Stimulated activated naive CD8-positive, alpha-beta T cell treated with anti-CD3 and anti-CD28 coated beads, Interleukin-15, amount 100 ng/mL, for 72 hours (primary cell): ENCODE data around the gene DDOST.

ENCODE experiments used
- ATAC-seq: fragments of 150-1000 bp; cut with Tn5 transposase; 2 replicates; pipeline ENCODE4 v1.10.0; 2021; ENCODE audit warnings: mild to moderate bottlenecking, moderate library complexity
- DNase-seq, 2 donors: peaks; one replicate each; pipeline ENCODE4 v3.0.0; 2021 to 2022
- H3K27ac Mint-ChIP-seq, 2 donors: one replicate each; pipeline ENCODE4 v1.8.0; 2022; ENCODE audit warnings: mild to moderate bottlenecking in 2 of 2, mixed read lengths in 2 of 2, moderate library complexity in 2 of 2
- H3K27me3 Mint-ChIP-seq: one replicate; pipeline ENCODE4 v1.8.0; 2022; ENCODE audit warnings: mixed read lengths
- H3K4me1 Mint-ChIP-seq: one replicate; pipeline ENCODE4 v1.8.0; 2022; ENCODE audit warnings: mild to moderate bottlenecking, mixed read lengths
- H3K4me3 Mint-ChIP-seq, 2 donors: one replicate each; pipeline ENCODE4 v1.8.0; 2022; ENCODE audit warnings: mild to moderate bottlenecking in 2 of 2, mixed read lengths in 2 of 2, moderate library complexity in 1 of 2
- H3K9me3 Mint-ChIP-seq, 2 donors: one replicate each; pipeline ENCODE4 v1.8.0; 2022; ENCODE audit warnings: mixed read lengths in 2 of 2

The DDOST gene

GRCh38 chr1:20698195-20698910 is 37.2 kb upstream of the DDOST start:
- Mint-ChIP-seq H3K4me1 (peaks cover 12% of the 10 kb centered on the region), H3K27me3 (peaks cover 10% of the 10 kb centered on the region), H3K4me3 (no peak overlapping the region), H3K9me3 (no peaks in the 10 kb centered on the region), H3K27ac (no peak overlapping the region)
- ATAC-seq (no peak), DNase-seq (no peak)

GRCh38 chr1:20697563-20697962 is 36.4 kb upstream of the DDOST start:
- Mint-ChIP-seq H3K9me3 (no peaks in the 10 kb centered on the region), H3K4me1 (peaks cover 12% of the 10 kb centered on the region), H3K4me3 (no peak overlapping the region), H3K27ac (no peak overlapping the region), H3K27me3 (peaks cover 10% of the 10 kb centered on the region)
- ATAC-seq: no peak
- DNase-seq: no peak

DNA sequence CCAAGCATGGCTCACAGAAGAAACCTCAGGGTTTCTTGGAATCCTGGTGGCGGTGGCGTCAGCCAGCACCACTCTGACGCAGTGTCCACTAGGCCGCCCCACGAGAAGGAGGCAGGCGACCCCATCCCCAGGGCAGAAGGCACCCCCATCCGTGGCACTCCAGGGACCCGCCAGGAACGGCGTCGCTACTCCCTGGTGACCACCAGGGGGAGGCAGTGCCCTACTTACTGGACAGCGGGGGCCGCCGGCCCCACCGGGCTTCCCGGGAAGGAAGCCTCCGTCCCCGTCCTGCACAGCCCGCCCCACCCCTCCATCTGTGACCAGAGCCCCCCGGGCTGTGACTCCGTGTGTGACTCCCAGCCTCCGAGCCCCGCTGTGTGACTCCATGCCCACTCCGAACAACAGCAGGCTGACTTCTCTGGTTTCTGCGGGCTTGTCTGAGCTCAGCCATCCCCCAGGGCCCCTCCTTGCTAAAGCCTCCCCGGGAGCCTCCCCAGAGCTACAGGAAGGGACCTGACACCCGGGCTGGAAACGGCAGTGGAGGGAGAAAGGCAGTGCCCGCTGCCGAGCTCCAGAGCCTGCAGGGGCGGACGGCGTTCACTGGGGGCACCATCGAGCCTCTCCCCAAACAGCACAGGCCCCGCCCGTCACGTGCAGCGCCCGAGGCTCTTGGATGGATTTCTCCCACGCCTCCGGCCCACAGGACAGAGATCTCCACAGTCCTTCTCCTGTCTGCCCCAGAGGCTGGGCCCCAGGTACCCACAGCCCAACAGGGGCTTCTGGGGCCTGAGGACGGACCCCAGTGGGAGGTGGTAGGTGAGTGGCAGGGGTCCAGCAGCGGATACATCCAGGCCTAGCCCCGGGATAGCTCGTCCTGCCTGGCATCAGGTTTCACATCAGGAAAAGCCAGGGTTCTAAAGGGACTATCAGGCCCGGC is 35.5 kb upstream of the DDOST start:
- peak; percentile 74 to 77 for DNase-seq
- ATAC-seq: peak; percentile 94
- Mint-ChIP-seq H3K4me1 (peaks cover 12% of the 10 kb centered on the region), H3K4me3 (peak overlapping the region; percentile 89 to 95), H3K9me3 (no peaks in the 10 kb centered on the region), H3K27ac (peak overlapping the region; percentile 81 to 88), H3K27me3 (peaks cover 10% of the 10 kb centered on the region)

DNA sequence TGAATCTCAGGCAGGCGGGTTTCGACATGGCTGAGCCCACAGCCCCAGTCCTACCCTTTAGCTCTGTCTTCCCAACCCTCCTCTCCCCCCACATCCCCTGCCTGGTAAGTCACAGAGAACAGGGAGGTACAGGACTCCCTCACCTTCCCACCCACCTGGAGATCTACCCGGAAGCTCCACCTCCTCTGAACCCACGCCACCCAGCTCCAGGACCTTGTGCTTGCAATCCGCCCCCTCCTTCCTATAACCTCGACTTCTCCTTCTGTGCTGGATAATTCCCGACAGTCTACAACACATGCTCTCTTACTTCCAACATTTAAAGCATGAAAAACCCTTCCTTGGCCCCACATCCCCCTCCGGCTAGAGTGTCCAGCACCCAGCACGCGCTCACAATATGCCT is 34.3 kb upstream of the DDOST start:
- no peak overlapping the region for H3K4me3 Mint-ChIP-seq
- peaks cover 10% of the 10 kb centered on the region for H3K27me3 Mint-ChIP-seq
- H3K27ac Mint-ChIP-seq: peak overlapping the region in 1 of 2 donors; percentile 28
- H3K4me1 Mint-ChIP-seq: peaks cover 12% of the 10 kb centered on the region
- H3K9me3 Mint-ChIP-seq: no peaks in the 10 kb centered on the region
- ATAC-seq (no peak), DNase-seq (no peak)

DNA sequence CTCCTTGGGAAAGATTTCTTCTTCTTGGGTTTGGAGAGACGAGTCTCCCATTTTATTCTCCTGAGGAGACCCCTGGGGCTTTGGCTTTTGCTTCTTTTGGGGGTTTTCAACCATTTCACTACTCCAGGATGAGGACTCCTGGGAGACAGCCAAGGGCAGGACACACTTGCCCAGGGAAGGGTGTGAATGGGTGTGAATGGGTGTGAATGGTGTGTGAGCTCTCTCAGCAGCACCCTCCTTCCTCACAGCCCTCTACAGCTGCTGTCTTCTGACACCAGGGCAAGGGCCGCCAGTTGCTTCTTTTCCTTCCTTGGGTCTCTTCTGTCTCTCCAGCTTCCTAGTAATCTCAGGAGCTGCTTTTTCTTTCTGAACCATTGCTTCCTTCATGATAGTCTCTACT is 32.5 kb upstream of the DDOST start:
- Mint-ChIP-seq H3K27me3 (peaks cover 10% of the 10 kb centered on the region), H3K27ac (no peak overlapping the region), H3K4me3 (no peak overlapping the region), H3K4me1 (peaks cover 12% of the 10 kb centered on the region), H3K9me3 (no peaks in the 10 kb centered on the region)
- DNase-seq: no peak
- ATAC-seq: no peak

GRCh38 chr1:20691872-20692271 is 30.7 kb upstream of the DDOST start:
- DNase-seq (no peak), ATAC-seq (no peak)
- Mint-ChIP-seq H3K27me3 (peaks cover 10% of the 10 kb centered on the region), H3K4me3 (no peak overlapping the region), H3K9me3 (no peaks in the 10 kb centered on the region), H3K27ac (no peak overlapping the region), H3K4me1 (peaks cover 9% of the 10 kb centered on the region)

DNA sequence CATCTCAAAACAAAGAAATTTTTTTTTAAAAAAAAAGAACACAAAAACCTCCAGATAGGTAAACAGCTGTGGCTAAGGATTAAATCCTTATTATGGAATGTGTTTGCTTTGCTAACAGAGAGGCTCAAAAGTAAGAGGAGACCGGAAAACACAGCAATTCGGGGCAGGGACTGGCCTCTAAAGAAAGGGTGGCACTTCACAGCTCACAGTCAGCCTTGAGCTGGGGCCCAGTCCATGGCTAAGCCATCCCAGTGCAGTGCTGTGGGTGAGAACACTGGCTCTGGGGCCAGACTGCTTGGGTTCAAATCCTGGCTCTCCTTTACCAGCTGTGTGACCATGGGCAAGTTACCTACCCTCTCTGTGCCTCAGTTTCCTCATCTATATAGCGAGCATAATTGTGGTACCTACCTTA is 28.5 kb upstream of the DDOST start:
- Mint-ChIP-seq H3K9me3 (no peaks in the 10 kb centered on the region), H3K27me3 (peaks cover 15% of the 10 kb centered on the region), H3K4me3 (no peak overlapping the region), H3K27ac (no peak overlapping the region), H3K4me1 (no peaks in the 10 kb centered on the region)
- no peak for DNase-seq
- no peak for ATAC-seq

GRCh38 chr1:20686883-20687725 is 25.9 kb upstream of the DDOST start:
- Mint-ChIP-seq H3K9me3 (no peaks in the 10 kb centered on the region), H3K4me1 (no peaks in the 10 kb centered on the region), H3K27me3 (peaks cover 35% of the 10 kb centered on the region), H3K4me3 (no peak overlapping the region), H3K27ac (no peak overlapping the region)
- no peak for ATAC-seq
- no peak for DNase-seq

- H3K9me3 Mint-ChIP-seq: no peaks in the 10 kb centered on the region
- no peak for ATAC-seq
- H3K4me3 Mint-ChIP-seq: no peak overlapping the region
- no peaks in the 10 kb centered on the region for H3K4me1 Mint-ChIP-seq
- no peak for DNase-seq
- H3K27me3 Mint-ChIP-seq: peaks cover 44% of the 10 kb centered on the region
- no peak overlapping the region for H3K27ac Mint-ChIP-seq
Measured at GRCh38 chr1:20685741-20686140, 24.6 kb upstream of the DDOST start.

DNA sequence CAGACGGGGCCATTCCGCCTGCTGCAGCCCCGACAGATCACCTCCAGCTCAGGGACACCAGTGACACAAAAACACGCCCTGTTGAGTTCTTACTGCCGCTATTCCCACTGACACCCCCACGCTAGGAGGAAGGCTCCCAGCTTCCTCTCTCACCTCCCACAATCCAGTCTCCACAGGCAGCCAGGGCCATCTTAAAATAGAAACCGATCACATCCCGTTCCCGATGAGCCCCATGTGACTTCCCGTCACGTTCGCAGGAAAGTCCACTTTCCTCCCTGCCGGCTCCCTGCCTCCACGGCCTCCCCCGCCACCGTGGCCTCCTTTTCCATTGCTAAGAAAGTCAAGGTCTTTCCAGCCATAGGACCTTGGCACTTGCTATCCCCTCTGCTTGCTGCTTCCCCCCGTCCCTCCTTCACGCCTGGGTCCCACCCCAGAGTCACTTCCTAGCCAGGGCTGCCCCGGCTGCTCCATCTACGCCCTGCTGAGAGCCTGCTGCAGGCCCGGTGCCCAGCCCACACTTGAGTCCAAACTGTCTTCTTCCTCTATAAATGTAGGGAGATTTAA is 24.0 kb upstream of the DDOST start:
- no peak for ATAC-seq
- no peak for DNase-seq
- Mint-ChIP-seq H3K4me1 (no peaks in the 10 kb centered on the region), H3K4me3 (no peak overlapping the region), H3K27ac (peak overlapping the region in 1 of 2 donors; percentile 9), H3K9me3 (no peaks in the 10 kb centered on the region), H3K27me3 (peaks cover 50% of the 10 kb centered on the region)

DNA sequence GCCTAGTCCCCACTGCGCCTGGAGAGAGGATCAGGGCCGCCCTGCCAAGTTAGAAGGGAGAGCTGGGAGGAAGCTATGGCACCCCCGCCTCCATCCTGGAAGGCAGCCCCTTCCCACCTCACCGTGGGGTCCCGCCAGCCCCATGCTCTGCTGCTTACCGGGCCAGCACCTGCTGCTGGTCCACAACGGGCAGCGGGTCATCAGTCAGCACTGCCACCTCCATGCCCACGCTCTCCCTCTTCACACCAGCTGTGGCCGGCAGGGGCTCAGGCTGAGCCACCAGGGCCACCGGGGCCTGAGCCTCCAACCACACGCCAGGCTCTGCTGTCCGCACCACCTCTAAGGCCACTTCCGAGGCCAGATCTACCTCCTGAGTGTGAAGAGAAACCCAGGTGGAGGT is 23.5 kb upstream of the DDOST start:
- ATAC-seq (no peak), DNase-seq (no peak)
- no peak overlapping the region for H3K4me3 Mint-ChIP-seq
- no peak overlapping the region for H3K27ac Mint-ChIP-seq
- H3K27me3 Mint-ChIP-seq: peaks cover 55% of the 10 kb centered on the region
- H3K4me1 Mint-ChIP-seq: no peaks in the 10 kb centered on the region
- no peaks in the 10 kb centered on the region for H3K9me3 Mint-ChIP-seq

DNA sequence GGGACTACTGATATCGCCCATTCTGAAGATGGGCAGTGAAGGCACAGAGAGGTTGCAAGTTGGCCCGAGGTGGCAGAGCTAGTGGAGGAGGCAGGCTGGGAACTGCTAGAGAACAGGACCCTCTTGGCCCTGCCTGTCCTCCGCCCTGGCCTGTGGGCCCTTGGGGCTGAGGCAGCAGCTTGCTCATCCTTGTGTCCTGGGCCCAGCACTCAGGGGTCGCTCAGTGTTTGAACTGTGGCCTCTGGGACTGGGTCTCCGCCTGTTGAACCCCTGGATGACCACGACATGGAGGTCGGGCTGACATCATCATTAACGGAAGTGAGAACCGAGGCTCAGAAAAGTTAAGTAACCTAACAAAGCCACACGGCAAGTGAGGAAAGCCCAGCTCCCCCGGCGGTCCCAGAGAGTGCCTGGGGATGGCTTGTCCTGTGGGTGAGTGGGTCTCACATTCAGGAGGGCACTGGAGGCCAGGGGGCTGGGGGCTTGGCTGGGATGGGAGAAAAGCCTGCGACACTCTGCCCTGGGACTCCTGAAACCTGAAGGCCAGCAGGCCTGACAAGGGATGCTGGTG is 23.0 kb upstream of the DDOST start:
- ATAC-seq: no peak
- DNase-seq: no peak
- Mint-ChIP-seq H3K4me3 (no peak overlapping the region), H3K27ac (no peak overlapping the region), H3K4me1 (peaks cover under 1% of the 10 kb centered on the region), H3K9me3 (no peaks in the 10 kb centered on the region), H3K27me3 (peaks cover 60% of the 10 kb centered on the region)

DNA sequence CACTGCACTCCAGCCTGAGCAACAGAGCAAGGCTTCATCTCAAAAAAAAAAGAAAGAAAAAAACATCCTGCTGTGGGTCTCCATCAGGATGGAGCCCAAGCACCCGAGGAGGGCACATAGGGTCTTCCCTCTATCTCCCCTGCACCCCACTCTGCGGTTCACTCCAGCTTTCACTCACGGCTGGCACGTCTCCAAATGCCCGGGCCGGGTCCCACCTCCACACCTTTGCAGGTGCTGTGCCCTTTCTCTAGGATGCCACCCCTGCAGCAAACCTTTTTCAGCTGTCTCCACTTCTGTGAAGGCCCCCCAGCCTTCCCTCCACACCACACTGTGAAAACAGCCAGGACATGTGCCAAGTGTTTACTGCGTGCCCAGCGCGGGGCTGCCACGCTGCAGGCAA is 22.4 kb upstream of the DDOST start:
- H3K27ac Mint-ChIP-seq: no peak overlapping the region
- peaks cover 0 to 2% of the 10 kb centered on the region in 2 donors for H3K9me3 Mint-ChIP-seq
- peaks cover 60% of the 10 kb centered on the region for H3K27me3 Mint-ChIP-seq
- no peak for DNase-seq
- peaks cover 6% of the 10 kb centered on the region for H3K4me1 Mint-ChIP-seq
- H3K4me3 Mint-ChIP-seq: no peak overlapping the region
- no peak for ATAC-seq

GRCh38 chr1:20682571-20683236 is 21.5 kb upstream of the DDOST start:
- Mint-ChIP-seq H3K27ac (no peak overlapping the region), H3K27me3 (peaks cover 60% of the 10 kb centered on the region), H3K9me3 (peaks cover 3 to 11% of the 10 kb centered on the region in 2 donors), H3K4me1 (peaks cover 11% of the 10 kb centered on the region), H3K4me3 (no peak overlapping the region)
- ATAC-seq: no peak
- no peak for DNase-seq
